ENCODE results near the gene INPP5A.
A peak's percentile ranks its signal among the peaks of the same experiment; 100 is the strongest.

INPP5A gene

DNA sequence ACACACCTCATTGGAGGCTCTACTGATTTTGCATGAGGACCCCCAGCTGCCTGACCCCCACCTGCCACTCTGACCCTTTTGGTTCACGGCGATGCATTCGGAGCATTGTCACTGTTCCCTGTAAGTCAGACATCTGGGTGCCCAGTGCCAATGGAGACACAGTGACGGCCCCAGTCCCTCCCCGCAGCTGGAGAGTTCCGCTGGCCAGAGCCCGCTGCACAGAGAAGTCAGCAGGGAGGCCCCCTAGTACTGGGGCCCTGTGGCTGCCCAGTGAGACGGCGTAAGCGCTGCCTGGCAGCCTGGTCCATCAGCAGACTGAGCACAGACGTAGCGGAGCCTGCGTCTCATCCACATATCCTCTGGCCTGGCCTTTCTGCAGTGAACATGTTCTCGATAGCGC lies 170.9 kb downstream of the INPP5A start:
- DNase-seq (ENCODE audit: low read depth): no peak

DNA sequence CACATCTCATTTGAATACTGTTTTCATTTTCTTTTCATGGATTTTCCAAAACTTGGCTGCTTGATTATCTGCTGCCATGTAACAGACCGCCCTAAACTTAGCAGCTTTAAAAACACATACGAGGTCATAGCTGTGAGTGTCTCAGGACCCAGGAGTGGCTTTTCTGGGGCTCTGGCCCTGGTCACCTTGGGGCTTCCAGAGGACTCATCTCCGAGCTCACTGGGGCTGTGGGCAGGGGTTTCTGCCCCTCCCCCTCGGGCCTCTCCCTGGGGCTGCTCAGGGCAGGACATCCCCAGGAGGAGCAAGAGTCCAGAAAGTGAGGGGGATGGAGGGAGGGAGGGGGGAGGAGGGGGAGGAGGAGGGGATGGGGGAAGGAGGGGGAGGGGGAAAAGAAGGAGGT lies 171.3 kb downstream of the INPP5A start:
- DNase-seq (ENCODE audit: low read depth): no peak

DNA sequence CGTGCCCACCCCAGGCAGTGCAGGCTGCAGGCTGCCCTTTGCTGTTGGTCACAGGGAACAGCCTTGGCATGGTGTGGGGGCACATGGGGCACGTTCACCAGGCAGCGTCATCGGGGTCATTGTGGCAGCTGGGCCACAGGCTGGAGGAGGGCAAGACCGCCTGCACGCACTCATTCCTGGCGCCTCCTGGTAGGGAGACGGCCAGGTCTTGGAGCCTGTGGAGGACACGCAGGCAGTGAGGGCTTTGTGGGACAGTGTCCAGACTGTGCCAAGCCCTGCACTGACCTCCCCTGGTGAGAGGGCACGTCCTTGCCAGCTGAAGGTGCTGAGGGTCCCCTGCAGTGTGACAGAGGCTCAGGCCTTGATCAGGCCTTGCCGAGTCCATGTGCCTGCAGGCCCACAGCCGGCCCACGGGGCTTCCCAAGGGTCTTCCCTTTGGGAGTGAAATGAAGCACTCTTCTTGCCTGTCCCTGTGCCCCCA lies 171.9 kb downstream of the INPP5A start:
- DNase-seq (ENCODE audit: low read depth): no peak

DNA sequence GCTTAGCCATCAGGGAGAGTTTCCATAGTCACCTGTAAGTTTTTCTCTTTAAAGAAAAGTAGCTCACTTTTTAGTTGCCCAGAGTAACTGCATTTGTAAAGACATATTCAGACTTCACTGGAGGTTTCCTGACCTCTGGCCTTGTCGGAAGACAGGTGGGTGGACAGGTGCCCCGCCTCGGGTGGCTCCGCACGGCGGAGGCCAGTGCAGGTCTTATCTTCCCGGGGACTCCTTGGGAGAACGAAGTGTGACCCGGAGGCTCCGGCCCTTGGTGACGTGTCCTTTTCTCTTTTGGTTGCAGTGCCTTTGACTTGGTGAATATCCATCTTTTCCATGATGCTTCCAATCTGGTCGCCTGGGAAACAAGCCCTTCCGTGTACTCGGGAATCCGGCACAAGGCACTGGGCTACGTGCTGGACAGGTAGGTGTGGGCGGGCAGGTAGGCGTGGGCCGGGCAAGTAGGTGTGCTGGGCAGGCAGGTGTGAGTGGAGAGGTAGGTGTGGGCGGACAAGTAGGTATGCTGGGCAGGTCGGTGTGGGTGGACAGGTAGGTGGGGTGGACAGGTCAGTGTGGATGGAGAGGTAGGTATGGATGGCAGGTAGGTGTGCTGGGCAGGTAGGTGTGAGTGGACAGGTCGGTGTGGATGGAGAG lies 172.6 kb downstream of the INPP5A start:
- DNase-seq (ENCODE audit: low read depth): no peak

DNA sequence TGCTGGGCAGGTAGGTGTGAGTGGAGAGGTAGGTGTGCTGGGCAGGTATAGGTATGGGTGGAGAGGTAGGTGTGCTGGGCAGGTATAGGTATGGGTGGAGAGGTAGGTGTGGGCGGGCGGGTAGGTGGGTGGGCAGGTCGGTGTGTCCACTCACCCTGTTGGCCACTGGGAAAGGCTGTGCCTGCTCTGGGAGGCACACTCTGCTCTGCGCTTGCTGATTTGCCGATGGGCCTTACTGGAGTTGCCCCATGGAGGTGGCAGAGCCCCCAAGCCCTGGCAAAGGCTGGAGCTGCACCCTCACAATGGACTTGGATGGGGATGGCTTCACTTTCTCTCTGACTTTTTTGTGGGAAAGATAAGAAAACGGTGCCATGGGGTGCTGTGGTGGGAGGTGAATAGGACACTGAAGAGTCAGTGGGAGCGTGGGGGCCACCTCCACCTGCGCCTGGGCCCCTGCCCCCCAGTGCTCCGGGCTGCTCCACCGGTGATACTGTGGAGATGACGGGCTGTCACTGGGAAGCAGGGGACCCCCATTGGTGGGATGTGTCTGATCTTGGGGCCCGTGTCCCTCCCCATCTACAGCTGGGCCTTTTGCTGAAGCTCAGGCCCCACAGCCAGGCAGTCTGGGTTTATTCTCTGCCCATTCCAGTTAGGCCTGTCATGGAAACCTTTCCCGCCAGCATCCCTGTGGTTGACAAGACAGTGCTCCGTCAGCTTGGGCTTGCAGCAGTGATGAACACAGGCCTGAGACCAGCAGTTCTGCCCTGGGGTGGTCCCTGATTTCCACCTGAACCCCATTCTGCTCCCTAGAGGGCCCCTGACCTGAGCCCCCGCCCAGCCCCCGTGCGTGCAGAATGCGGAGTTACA lies 173.4 kb downstream of the INPP5A start:
- DNase-seq (ENCODE audit: low read depth): no peak

DNA sequence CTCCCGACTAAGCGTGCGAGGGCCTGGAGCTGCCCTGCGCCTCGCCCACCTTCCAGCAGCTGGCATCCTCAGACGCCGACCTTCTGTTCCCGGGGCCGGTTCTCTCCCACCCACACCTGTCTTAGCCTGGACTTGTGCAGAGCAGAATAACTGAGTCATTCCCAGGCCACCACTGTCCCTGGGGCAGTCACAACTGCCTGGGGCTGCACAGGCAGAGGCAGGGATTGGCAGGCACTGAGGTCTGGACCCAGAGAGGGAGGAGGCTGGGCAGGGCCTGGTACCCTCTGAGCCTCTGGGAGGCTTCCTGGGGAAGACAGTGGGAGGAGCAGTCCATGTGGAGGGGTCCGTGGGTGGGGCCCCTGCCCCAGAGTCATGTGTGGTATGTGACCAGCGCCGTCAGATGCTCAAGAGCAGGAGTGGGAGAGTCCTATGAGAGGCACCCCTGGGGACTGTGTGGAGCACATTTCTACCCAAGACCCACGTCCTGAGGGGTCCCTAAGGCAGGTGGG lies 174.1 kb downstream of the INPP5A start:
- no peak for DNase-seq (ENCODE audit: low read depth)

DNA sequence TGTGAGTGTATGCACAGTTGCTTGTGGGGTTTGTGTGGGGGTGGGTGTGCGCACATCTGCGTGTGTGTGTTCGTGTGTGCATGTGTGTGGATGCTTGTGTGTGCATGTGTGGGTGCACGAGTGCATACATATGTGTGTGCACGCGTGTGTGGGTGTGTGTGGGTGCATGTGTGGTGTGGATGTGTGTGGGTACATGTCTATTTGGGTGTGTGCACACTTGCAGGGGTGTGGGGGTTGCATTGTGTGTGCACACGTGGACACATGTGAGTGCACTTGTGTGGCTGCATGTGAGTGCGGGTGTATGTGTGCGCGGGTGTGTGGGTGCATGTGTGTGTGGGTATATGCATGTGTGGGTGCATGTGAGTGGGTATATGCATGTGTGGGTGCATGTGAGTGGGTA lies 174.7 kb downstream of the INPP5A start:
- no peak for DNase-seq (ENCODE audit: low read depth)

DNA sequence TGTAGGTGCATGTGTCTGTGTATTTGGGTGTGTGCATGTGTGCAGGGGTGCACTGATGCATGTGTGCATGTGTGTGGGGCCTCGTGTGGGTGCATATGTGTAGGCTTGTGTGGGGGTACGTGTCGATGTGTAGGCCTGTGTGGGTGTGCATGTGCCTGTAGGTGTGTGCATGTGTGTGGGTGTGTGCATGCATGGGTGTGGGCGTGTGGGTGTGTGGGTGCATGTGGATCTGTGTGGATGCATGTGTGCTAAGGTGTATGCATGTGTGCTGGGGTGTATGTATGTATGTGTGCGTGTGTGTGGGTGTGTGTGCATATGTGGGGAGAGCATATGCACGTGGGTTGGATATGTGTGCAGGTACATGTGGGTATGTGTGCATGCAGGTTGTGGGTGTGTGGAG lies 175.2 kb downstream of the INPP5A start:
- DNase-seq (ENCODE audit: low read depth): no peak

DNA sequence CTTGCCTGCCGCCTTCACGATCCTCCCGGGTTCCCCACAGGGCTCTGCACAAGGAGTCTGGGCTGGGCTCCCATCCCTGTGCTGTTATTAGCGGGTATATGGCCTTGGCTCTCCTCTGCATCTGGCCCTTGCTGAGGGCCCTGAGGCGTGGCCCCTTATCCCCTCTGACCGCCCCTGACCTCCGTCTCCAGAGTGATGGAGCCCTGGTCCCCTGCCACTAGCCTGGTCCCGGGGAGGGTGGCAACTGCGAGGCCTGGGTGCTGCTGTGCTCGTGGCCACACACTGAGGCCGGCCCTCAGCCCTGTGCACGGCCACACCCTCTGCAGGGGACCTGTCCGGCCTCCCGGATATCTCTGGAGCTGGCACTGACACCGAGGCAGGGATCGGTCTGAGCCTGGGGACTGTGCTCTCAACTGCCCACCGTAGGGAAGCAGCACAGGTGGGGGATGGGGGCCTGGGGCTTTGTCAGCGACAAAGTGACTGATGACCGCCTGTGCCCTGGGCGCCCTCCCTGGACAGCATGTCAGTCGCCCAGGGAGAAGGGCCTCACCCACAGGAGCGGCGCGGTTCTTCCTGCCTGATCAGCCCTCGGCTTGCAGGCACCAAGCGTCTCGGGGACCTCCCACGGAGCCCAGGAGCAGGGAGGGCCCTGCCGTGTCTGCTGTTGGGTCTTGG lies 176.0 kb downstream of the INPP5A start:
- DNase-seq (ENCODE audit: low read depth): no peak

DNA sequence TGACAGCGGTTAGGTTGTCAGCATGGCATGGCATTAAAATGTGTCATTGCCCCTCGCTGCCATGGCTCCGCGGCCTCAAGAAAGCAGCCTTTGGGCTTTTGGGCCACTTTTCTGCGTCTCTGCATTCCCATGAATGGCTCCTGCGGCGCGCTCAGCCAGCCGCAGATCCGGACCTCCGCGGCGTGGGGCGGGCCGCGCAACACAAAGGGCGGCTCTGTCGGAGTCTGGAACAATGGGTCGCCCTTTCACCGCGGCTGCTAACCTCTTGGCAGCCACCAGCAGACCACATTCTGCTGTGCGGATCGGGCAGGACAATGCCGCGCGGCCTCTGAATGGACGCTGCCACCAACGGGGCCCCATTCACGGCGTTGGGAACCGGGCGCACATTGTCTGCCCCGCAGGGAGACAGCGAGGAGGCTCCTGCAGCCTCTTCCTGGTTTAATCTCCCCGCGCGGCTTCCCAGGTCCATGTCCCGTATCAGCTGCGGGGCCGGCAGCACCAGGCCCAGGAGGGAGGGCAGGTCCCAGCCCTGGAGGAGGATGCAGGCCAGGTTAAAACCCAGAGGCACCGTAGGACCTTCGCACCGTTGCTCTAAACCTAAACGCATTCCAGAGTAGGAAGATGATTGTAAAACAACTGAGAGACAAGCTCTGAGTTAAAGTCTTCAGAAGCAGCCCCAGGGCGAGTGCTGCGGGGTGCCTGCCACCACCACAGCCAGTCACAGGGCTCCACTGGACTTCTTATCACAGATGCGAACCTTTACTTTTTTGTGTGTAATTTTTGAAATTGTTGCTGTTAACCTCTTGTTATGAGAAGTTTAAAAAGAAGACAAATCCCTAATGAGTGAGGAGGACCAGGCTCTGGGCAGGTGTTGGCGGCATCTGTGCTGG lies 176.8 kb downstream of the INPP5A start:
- no peak for DNase-seq (ENCODE audit: low read depth)

DNA sequence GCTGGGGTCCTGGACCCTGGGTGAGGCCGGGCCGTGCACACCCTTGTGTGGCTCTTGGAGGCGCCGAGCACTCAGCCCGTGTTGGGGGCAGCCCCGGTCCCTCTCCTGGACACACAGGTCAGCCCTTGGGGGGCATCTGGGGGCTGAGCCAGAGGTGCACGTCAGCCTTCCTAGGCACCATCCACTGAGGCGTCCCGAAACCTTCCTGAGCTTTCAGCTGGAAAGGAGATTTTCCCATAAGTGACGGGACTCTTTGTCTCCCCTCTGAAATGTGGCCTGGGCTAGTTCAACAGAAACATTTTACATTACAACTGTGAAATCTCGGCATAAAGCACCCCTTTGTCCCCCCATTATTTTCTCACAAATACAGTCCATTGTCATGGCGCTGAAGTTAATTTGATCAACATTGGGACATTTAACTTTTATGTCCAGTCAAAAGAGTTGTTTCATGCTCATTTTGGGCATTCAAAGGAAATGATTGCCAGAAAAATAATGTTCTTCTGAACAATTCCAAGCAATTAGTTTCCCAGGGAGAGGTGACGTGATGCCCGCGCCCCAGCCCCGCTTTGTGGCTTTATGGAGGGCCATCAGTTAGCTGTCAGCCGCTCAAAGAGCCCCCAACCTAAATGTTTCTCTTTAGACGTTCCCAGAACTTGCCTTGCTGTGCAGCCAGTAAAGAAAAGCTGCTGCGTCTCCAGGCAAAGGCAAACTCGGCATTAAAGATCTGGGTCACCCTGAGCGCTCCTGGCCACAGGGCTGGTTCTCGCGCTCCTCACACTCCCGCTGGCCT lies 177.6 kb downstream of the INPP5A start:
- DNase-seq (ENCODE audit: low read depth): no peak

DNA sequence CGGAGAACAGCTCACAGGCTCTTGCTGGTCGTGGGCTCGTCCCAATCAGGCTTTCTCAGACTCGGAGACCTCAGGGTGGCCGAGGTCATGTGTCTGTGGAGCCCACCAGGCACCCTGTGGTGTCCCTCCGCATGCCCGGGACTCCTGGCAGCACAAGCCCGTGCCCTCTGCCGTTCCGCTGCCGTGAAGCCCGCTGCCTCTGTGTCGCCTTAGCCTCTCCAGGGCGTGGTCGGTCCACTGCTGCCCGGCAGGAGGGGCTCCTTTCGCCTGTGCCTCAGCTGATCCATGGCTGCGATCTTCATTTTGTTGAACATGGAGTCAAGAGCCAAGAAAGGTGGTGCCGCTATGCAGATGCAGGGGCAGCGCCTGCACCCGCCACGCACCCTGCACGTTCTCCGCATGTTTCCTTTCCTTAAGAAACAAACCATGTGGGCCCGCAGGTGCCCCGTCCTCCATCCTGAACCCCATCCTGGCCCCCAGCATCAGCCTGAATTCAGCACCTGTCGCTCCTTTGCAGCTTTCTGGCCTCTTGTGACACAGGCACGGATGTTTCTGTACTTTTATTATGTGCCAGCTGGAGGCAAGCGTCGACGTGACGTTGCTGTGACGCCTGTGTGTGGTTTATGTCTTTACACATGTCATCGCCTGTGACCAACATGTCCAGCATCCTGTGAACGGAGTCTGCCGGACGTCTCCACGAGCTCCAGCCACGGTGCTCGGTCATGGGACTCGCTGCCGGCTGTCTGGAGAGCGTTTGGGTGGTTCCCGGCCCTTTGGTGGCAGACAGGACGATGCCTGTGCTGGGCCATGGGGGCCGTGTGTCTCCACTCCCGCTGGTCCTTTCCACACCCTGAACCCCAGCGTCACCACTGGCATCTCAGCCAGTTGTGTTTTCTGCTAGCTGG lies 178.4 kb downstream of the INPP5A start:
- no peak for DNase-seq (ENCODE audit: low read depth)

DNA sequence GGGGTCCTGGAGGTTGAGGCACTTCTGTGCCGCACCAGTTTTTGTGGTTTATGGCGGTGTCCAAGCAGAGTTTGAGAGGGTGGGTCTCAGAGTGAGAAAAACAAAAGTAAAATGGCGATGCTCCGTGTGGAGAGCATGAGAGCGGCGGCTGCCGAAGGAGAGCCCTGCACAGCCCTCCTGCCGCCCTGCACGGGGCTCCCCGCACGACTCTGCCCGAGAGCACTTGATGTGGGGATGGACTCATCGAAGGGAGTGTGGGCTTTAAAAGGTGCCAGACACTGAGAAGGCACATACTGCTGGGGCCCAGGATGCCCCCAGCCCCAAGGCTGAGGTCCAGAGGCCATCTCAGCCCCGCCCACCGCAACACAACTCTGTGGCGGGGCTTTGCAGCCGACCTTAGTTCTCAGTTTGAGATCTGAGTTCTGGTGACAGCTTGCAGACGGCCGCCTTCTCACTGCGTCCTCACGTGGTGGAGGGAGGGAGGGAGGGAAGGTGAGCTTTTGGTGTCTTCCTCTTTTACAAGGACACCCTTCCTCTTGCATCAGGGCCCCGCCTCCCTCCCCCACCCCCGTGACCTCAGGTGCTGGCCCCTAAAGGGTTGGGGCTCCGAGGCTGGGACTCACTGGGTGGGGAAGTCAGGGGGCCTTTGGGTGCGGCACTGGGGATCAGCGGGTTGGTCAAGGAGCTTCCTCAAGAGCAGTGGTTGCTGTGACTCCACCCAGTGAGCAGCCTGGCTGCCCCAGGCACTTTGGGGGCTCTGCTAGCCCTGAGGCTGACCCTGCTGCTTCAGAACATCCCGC lies 179.3 kb downstream of the INPP5A start:
- no peak for DNase-seq (ENCODE audit: low read depth)

DNA sequence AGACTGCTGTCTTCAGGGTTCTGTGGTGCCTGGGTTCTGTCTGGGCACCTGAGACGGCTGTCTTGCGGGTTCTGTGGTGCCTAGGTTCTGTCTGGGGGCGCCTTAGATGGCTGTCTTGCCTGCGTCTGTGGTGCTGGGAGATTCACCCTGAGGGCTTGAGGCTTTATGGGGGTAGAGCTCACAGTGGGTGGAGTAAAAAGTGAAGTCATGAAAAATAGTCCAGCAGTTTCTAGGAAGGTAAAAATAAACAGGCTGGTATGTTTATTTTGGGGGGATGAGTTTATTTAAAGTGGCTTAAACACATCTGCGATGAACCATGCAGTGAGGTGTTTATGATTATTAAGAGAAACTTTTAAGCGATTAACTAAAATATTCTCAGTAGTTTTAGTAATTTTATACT lies 184.1 kb downstream of the INPP5A start:
- DNase-seq (ENCODE audit: low read depth): no peak

DNA sequence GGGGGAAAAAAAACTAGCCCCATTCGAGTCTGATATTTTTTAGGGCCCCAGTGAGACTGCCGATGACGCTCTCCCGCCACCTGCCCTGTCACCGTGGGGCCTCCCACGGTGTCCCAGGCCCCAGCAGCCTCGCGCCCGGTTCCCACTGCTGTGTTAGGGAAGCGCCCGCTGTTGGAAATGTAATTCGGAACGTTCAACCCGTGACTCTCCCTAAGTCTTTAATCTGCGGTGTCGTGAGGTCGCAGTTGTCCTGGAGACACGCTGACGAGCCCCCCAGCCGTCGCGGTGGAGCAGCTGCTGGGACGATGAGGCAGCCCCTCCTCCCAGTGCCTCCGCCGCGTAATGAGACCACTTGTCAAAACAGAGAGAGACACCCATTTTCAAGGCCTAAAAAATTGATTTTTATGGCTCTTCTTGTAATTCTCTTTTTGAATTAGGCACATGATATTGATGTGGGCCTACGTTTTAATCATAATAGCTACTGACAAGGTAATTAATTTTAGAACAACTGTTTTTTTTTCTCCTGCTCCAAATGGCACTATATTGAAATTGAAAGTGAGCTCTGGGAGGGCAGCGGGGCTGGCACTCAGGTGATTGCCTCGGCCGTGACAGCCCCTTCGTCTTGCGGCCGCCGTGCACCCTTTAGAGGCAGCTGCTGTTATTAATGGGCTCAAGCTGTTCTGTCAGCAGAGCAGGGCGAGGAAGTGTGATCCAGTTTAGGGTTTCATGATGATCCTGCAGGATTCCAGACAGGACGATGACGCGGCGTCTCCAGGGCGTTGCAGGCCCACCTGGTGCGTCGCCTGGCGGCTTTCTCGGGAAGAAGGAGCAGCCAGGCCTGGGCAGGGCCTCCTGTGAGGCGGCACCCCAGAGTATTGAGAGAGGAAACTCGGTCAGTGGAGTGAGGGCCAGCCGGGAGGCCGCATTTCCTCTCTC lies 185.1 kb downstream of the INPP5A start:
- no peak for DNase-seq (ENCODE audit: low read depth)

DNA sequence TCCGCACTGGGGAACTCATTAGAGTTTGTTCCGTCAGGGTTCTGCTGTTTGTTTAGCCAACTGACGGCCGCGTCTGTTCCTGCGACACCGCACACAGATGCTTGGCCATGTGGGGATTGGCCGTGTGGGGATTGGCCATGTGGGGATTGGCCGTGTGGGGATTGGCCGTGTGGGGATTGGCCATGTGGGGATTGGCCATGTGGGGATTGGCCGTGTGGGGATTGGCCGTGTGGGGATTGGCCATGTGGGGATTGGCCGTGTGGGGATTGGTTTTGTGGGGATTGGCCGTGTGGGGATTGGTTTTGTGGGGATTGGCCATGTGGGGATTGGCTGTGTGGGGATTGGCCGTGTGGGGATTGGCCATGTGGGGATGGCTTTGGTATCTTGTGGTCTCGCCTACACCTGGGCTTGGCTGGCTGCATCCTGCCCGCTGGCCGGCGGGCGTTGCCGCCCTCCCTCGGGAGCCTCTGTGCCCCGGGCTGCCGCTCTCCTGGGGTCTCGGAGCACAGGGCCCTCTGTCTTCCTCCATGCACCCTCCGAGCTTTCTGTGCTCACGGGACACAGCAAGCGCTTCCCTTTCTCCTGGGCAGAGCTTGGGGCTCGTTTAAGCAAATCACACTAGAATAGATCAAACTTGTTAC lies 185.9 kb downstream of the INPP5A start:
- DNase-seq (ENCODE audit: low read depth): no peak

DNA sequence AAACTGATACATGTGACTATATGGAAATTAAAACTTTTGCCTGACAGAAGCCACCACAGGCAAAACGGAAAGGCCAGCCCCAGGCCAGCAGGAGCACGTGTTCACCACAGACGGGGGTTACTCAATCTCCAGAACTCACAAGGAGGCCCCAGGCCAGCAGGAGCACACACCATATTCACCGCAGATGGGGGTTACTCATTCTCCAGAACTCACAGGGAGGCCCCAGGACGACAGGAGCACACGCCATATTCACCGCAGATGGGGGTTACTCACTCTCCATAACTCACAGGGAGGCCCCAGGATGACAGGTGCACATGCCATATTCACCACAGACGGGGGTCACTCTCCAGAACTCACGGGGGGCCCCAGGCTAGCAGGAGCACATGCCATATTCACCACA lies 186.9 kb downstream of the INPP5A start:
- peak; percentile 87 for DNase-seq (ENCODE audit: low read depth)
